ENCODE measurements around the gene COL6A5.

COL6A5 gene

GRCh38 chr3:130528120-130528519 lies 182.6 kb downstream of the COL6A5 start:
- DNase-seq: no peak

GRCh38 chr3:130529486-130530215 lies 184.2 kb downstream of the COL6A5 start:
- no peak for DNase-seq

DNA sequence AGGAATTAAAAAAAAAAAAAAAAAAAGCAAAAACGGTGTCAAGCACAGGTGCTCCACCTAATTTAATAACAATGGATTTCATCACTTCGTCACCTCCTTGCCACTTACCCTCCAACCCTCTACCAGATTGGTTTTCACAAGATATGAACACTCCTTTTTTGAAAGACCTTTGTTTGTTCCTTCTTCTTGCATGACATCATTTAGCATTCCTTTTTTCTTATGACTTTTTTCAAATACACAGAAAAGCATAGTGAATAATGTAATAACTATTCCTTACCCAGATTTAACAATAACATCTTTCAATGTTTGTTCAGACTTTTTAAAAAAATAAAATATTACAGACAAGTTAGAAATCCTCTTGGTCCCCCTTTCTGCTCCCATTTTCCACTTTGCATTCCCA lies 187.8 kb downstream of the COL6A5 start:
- DNase-seq: no peak
